Osteocyte (in vitro differentiated cells): ENCODE data around the gene GRM4. TPM values are rescaled to one million over a fixed set of nuclear protein-coding genes. Genes with fewer than 3 reads are reported as not detected.

Source experiments
- DNase-seq: peaks from one replicate; pipeline ENCODE4 v3.0.0; 2021; ENCODE audit warnings: mixed read lengths; ENCODE audit not compliant: unreplicated experiment; ENCODE audit errors: extremely low spot score
- H3K27ac Mint-ChIP-seq: one replicate; pipeline ENCODE4 v1.8.0; 2021; ENCODE audit warnings: mild to moderate bottlenecking, mixed read lengths; ENCODE audit not compliant: unreplicated experiment
- H3K27me3 Mint-ChIP-seq: one replicate; pipeline ENCODE4 v1.8.0; 2021; ENCODE audit warnings: mixed read lengths; ENCODE audit not compliant: unreplicated experiment
- H3K36me3 Mint-ChIP-seq: one replicate; pipeline ENCODE4 v1.8.0; 2021; ENCODE audit warnings: mixed read lengths; ENCODE audit not compliant: unreplicated experiment
- H3K4me1 Mint-ChIP-seq: one replicate; pipeline ENCODE4 v1.8.0; 2021; ENCODE audit warnings: mixed read lengths; ENCODE audit not compliant: unreplicated experiment
- H3K4me3 Mint-ChIP-seq: one replicate; pipeline ENCODE4 v1.8.0; 2021; ENCODE audit warnings: mild to moderate bottlenecking, moderate library complexity, mixed read lengths; ENCODE audit not compliant: unreplicated experiment
- H3K9me3 Mint-ChIP-seq: one replicate; pipeline ENCODE4 v1.8.0; 2021; ENCODE audit warnings: mixed read lengths; ENCODE audit not compliant: unreplicated experiment
- total RNA-seq: library from RNA; stranded (reverse); gene quantifications from 2 replicates; pipeline ENCODE4 v1.2.1, GENCODE V29; 2021
- TF ChIP-seq, protein P1 (sequence below): fragments of 200-600 bp; sonication (generic); IDR thresholded peaks from 2 replicates; pipeline ENCODE4 v1.5.0; 2021; ENCODE audit warnings: antibody characterized with exemption, mild to moderate bottlenecking, moderate library complexity

Gene GRM4
- total RNA-seq, 1 donor from 2014 or later, result 0.40 TPM

DNA sequence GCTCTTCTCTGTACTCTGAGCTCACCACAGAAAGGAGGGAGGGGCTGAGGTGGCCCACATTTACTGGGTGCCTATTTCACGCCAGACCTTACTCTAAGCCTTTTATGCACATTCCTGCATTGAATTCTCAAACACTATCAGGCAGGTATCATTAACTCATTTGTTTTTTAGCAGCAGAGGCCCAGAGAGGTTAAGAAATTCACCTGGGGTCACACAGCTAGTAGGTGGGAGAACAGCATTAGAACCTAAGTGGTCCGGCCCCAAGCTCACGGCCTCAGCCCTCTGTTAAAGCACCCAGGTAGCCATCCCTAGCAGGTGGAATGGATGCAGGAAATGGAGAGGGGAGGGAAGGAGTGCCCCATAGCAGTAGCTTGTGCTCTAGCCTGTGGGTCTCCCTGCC, 84.5 kb downstream of the GRM4 start:
- peaks cover 10% of the 10 kb centered on the region for H3K4me1 Mint-ChIP-seq
- H3K9me3 Mint-ChIP-seq, result no peaks in the 10 kb centered on the region
- no peak overlapping the region for H3K27ac Mint-ChIP-seq
- no peak for DNase-seq
- H3K27me3 Mint-ChIP-seq, result peaks cover 28% of the 10 kb centered on the region
- H3K36me3 Mint-ChIP-seq, result no peaks in the 10 kb centered on the region
- TF ChIP-seq, protein P1, sequence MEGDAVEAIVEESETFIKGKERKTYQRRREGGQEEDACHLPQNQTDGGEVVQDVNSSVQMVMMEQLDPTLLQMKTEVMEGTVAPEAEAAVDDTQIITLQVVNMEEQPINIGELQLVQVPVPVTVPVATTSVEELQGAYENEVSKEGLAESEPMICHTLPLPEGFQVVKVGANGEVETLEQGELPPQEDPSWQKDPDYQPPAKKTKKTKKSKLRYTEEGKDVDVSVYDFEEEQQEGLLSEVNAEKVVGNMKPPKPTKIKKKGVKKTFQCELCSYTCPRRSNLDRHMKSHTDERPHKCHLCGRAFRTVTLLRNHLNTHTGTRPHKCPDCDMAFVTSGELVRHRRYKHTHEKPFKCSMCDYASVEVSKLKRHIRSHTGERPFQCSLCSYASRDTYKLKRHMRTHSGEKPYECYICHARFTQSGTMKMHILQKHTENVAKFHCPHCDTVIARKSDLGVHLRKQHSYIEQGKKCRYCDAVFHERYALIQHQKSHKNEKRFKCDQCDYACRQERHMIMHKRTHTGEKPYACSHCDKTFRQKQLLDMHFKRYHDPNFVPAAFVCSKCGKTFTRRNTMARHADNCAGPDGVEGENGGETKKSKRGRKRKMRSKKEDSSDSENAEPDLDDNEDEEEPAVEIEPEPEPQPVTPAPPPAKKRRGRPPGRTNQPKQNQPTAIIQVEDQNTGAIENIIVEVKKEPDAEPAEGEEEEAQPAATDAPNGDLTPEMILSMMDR, result no peak
- no peak overlapping the region for H3K4me3 Mint-ChIP-seq

DNA sequence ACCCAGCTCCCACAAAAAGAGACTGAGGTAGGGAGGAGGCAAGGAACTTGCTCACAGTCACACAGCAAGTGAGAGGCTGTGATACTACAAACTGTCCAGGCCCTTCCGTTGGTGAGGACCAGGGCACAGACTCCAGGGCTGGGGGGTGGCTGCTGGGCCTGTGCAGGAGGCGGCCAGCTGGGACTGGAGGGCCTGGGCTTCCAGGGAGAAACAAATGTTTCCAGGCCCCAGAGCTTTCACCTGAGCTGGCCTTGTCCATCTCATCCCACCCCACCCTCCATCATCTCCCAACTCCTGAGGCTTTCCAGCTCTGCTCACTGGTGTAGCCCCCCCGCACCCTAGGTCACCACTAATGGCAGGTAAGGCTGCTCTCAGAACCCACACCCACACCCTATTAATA, 86.0 kb downstream of the GRM4 start:
- DNase-seq, result no peak
- Mint-ChIP-seq H3K4me3 (no peak overlapping the region), H3K36me3 (no peaks in the 10 kb centered on the region), H3K27me3 (peaks cover 19% of the 10 kb centered on the region), H3K9me3 (no peaks in the 10 kb centered on the region), H3K4me1 (peaks cover 10% of the 10 kb centered on the region), H3K27ac (no peak overlapping the region)
- TF ChIP-seq, protein P1, result no peak

DNA sequence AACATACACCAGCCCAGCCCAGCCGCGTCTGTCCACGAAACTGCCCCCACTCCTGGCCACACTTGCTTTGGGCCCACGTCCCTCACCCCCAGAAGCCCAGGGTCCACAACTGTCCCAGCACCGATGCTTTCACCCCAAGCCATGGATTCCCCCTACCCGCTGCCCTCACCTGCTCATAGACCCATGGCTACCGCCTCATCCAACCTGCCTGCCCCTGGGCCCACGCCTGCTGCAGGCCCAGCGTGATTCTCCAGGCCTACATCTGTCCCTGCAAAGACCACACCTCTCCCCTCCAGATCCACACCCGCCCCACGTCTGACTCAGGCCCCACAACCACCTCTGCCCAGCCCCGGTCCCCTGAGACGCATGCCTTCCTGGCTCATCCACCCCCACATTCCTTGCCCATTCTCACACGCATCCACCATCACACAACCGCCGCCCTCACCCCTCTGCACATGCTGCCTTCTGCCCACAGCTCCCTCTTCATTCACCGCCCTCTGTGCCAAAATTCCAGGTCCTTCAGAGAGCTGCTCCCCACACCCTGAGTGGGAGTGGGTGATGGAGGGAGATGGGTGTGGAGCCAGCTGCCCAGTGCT, 86.7 kb downstream of the GRM4 start:
- Mint-ChIP-seq H3K4me1 (peaks cover 10% of the 10 kb centered on the region), H3K9me3 (no peaks in the 10 kb centered on the region), H3K36me3 (no peaks in the 10 kb centered on the region), H3K27me3 (peaks cover 16% of the 10 kb centered on the region), H3K4me3 (no peak overlapping the region), H3K27ac (no peak overlapping the region)
- no peak for DNase-seq
- TF ChIP-seq, protein P1, result no peak

DNA sequence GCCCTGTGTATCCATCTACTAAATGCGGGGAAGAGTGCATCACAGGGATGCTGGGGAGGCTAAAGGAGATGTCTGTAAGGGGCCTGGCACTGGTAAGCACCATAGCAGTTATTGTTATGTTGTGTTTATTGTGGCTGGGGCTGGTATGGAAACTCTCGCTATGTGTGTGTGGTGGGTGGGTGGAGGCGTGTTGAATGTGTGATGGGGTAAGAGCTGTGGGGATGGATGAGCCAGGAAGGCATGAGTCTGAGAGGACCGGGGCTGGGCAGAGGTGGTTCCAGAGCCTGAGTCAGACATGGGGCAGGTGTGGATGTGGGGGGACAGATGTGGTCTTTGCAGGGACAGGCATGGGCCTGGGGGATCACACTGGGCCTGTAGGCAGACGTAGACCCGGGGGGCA, 88.1 kb downstream of the GRM4 start:
- Mint-ChIP-seq H3K4me3 (no peak overlapping the region), H3K4me1 (peaks cover 10% of the 10 kb centered on the region), H3K27ac (no peak overlapping the region), H3K36me3 (no peaks in the 10 kb centered on the region), H3K27me3 (peaks cover 6% of the 10 kb centered on the region), H3K9me3 (no peaks in the 10 kb centered on the region)
- DNase-seq, result no peak
- TF ChIP-seq, protein P1, result no peak

DNA sequence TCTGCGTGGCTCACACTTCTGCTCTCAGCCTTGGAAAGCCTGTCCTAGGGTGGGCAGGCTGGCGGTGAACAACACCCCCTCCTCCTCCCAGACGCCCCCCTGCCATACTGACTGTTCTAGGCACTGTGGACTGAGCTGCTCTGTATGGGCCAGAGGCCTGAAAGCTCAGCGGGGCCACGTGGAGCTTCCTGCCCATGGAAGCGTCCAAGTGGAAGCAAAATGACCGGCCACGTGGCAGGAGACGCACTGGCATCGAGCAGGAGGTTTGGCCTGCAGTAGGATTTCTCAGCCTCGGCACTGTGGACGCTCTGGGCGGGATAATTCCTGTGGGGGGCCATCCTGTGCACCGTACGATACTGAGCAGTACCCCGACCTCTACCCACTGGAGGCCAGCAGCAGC, 88.7 kb downstream of the GRM4 start:
- no peak overlapping the region for H3K27ac Mint-ChIP-seq
- H3K36me3 Mint-ChIP-seq, result no peaks in the 10 kb centered on the region
- H3K4me1 Mint-ChIP-seq, result peaks cover 10% of the 10 kb centered on the region
- TF ChIP-seq, protein P1, result no peak
- peaks cover 3% of the 10 kb centered on the region for H3K27me3 Mint-ChIP-seq
- no peaks in the 10 kb centered on the region for H3K9me3 Mint-ChIP-seq
- no peak overlapping the region for H3K4me3 Mint-ChIP-seq
- DNase-seq, result no peak
